H1 (cell line): Measurements from ENCODE around the gene TSC22D4.

ENCODE experiments used
- CTCF ChIP-seq, 3 experiments: IDR thresholded peaks; 1 replicate in 2 of 3; 2 replicates in 1 of 3; pipeline versions ENCODE4 v1.5.1 to v1.6.1; 2011; ENCODE audit warnings: low read length in 3 of 3, mild to moderate bottlenecking in 3 of 3, inconsistent platforms in 2 of 3, low read depth in 1 of 3, moderate library complexity in 1 of 3; ENCODE audit not compliant: insufficient read depth in 1 of 3; ENCODE audit errors: control extremely low read depth in 1 of 3
- EP300 ChIP-seq, 2 experiments: IDR thresholded peaks; 1 replicate in 1 of 2; 2 replicates in 1 of 2; pipeline ENCODE4 v1.6.1; 2011 to 2012; ENCODE audit warnings: low read depth in 2 of 2, low read length in 2 of 2, mild to moderate bottlenecking in 2 of 2, borderline replicate concordance in 1 of 2, inconsistent platforms in 1 of 2, moderate library complexity in 1 of 2
- EZH2 ChIP-seq: fragments of 200-600 bp; sonication (generic); IDR thresholded peaks from 2 replicates; pipeline ENCODE4 v1.7.1; 2012; ENCODE audit warnings: low read depth, mild to moderate bottlenecking, moderate library complexity, low read length, inconsistent platforms; ENCODE audit not compliant: severe bottlenecking
- MAX ChIP-seq: IDR thresholded peaks from 2 replicates; pipeline ENCODE4 v1.6.1; 2012; ENCODE audit warnings: inconsistent platforms
- POLR2A ChIP-seq, 2 experiments: IDR thresholded peaks; 1 replicate in 1 of 2; 2 replicates in 1 of 2; pipeline ENCODE4 v1.6.1; 2011; ENCODE audit warnings: low read depth in 2 of 2, low read length in 2 of 2, mild to moderate bottlenecking in 2 of 2; ENCODE audit errors: control extremely low read depth in 1 of 2
- POLR2AphosphoS5 ChIP-seq: IDR thresholded peaks from 2 replicates; pipeline ENCODE4 v1.6.1; 2011; ENCODE audit warnings: low read depth, low read length
- SRF ChIP-seq: IDR thresholded peaks from 2 replicates; pipeline ENCODE4 v1.6.1; 2011; ENCODE audit warnings: mild to moderate bottlenecking, low read depth, low read length, moderate library complexity
- SUZ12 ChIP-seq: fragments of 200-600 bp; sonication (generic); IDR thresholded peaks from 2 replicates; pipeline ENCODE4 v1.6.1; 2012; ENCODE audit warnings: mild to moderate bottlenecking, inconsistent platforms, low read length, moderate library complexity, mixed read lengths

- TF ChIP-seq CTCF (IDR thresholded peaks at IDR 0.05; ENCODE audit: control extremely low read depth in 1 of 3, insufficient read depth in 1 of 3, low read depth in 1 of 3, low read length in 3 of 3) (no peak), MAX (no peak), POLR2A (IDR thresholded peaks at IDR 0.05; ENCODE audit: control extremely low read depth in 1 of 2, low read depth in 2 of 2, low read length in 2 of 2) (no peak), EP300 (IDR thresholded peaks at IDR 0.05; ENCODE audit: borderline replicate concordance in 1 of 2, low read depth in 2 of 2, low read length in 2 of 2) (no peak), POLR2AphosphoS5 (no peak), SUZ12 (no peak), EZH2 (no peak), SRF (no peak)
Observed at GRCh38 chr7:100449190-100449795, 29.7 kb downstream of the TSC22D4 start.
